Upper lobe of left lung (tissue), 4 donors: ENCODE data around the gene ZNF197.
A peak's percentile ranks its signal among the peaks of the same experiment; 100 is the strongest.

ENCODE experiments used
- CTCF ChIP-seq, 6 experiments: fragments of 450-650 bp in 4 of 6; fragments of 200-600 bp in 2 of 6; sonication (generic) in 2 of 6; IDR thresholded peaks; one replicate each; pipeline ENCODE4 v1.5.1; 2016 to 2019; ENCODE audit warnings: antibody characterized with exemption in 6 of 6
- EP300 ChIP-seq, 4 donors: sonication (generic); formaldehyde crosslinking; IDR thresholded peaks; one replicate each; pipeline ENCODE4 v1.5.1; 2017; ENCODE audit warnings: antibody characterized with exemption in 4 of 4, control low read depth in 2 of 4
- POLR2A ChIP-seq, 4 donors: fragments of 450-650 bp; IDR thresholded peaks; one replicate each; pipeline ENCODE4 v1.5.1; 2016 to 2017; ENCODE audit warnings: antibody characterized with exemption in 4 of 4, mild to moderate bottlenecking in 2 of 4
- POLR2AphosphoS5 ChIP-seq, 2 donors: sonication (generic); formaldehyde crosslinking; IDR thresholded peaks; one replicate each; pipeline ENCODE4 v1.5.1; 2017; ENCODE audit warnings: antibody characterized with exemption in 2 of 2

DNA sequence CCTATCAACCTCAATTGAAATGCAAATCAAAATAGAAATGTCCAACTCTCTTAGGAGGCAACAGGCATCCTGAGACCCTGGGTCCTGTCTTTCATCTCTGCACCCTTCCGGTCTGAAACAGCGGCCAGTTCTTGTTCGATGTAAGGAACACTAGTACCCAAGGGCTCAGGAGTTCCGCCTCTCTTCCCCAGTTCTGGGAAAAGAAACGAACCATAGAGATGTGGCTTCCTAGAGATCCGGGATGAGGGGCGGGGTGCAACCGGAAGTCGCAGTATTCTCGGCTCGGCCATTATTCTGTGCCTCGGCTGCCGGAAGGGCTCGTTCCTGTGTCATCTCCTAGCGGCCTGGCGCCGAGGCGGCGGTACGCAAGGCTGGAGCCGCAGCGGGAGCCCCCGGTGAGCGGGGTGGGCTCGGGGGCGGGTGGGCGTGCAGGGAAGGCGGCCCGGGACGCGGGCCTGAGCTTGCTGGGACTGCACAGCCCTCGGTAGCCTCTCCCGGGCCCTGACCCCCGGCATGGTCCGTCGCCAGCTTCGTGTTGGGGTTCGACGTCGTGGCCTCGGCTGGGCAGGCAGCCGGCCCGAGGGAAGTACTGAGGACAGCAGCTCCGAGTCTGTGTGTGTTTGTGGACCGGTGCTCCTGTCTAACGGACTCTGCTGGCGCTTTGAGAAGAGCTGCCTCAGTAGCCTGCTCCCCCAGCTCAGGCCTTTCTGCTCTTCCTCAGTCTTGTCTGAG, at the start of gene ZNF197:
- peak in 1 of 2 donors; percentile 74 for TF ChIP-seq POLR2AphosphoS5 (IDR thresholded peaks at IDR 0.05)
- TF ChIP-seq CTCF (IDR thresholded peaks at IDR 0.05): peak in 3 of 6 experiments; percentile 17 to 34 (median 25)
- peak in 2 of 4 donors; percentile 44 to 46 for TF ChIP-seq POLR2A (IDR thresholded peaks at IDR 0.05)
- TF ChIP-seq EP300 (IDR thresholded peaks at IDR 0.05): no peak
